Endothelial cell of umbilical vein (primary cell): ENCODE measurements around the gene BLM. TPM values are rescaled to one million over a fixed set of nuclear protein-coding genes. Genes with fewer than 3 reads are reported as not detected.

Source experiments
- BruUV-seq: library from RNA; stranded (reverse); fragments of 400-500 nt; replicated peaks from 2 replicates; lab custom pipeline; 2021; lab: Mats Ljungman, UMichigan
- CTCF ChIA-PET: fragments of 300-600, 350-600 bp; sonication (Branson Sonifier 250); formaldehyde crosslinking; loops from one replicate; lab custom pipeline; 2021; ENCODE audit warnings: antibody characterized with exemption, inconsistent platforms; lab: Charles Lee
- POLR2A ChIA-PET: fragments of 300-600, 350-600 bp; sonication (Branson Sonifier 250); formaldehyde crosslinking; loops from one replicate; lab custom pipeline; 2021; ENCODE audit warnings: antibody characterized with exemption, inconsistent platforms; lab: Charles Lee
- DNase-seq: peaks from one replicate; pipeline ENCODE4 v3.0.0-alpha.2; 2011; ENCODE audit warnings: low read depth, low spot score
- FAIRE-seq: peaks from 2 replicates; lab custom pipeline; 2011; peaks lifted over from hg19 to GRCh38; lab: Jason Lieb, UNC
- H2AFZ ChIP-seq: 2 replicates; pipeline ENCODE4 v1.6.0; 2012; ENCODE audit warnings: low read depth, low read length, control low read depth, inconsistent platforms
- H3K27ac ChIP-seq: 2 replicates; pipeline ENCODE4 v1.5.1; 2011; ENCODE audit warnings: low read depth, mild to moderate bottlenecking, control low read depth, low read length, moderate library complexity; ENCODE audit not compliant: insufficient read depth
- H3K27me3 ChIP-seq, 2 experiments: 2 replicates each; pipeline versions ENCODE4 v1.6.0 to v1.6.1; 2011; ENCODE audit warnings: low read length in 2 of 2, mixed read lengths in 1 of 2; ENCODE audit not compliant: control insufficient read depth in 2 of 2, insufficient read depth in 2 of 2
- H3K36me3 ChIP-seq, 2 experiments: 2 replicates in 1 of 2; 3 replicates in 1 of 2; pipeline ENCODE4 v1.5.1; 2011; ENCODE audit warnings: low read length in 2 of 2, mild to moderate bottlenecking in 1 of 2, moderate library complexity in 1 of 2; ENCODE audit not compliant: control insufficient read depth in 2 of 2, insufficient read depth in 2 of 2; ENCODE audit errors: extremely low read depth in 1 of 2
- H3K4me1 ChIP-seq: 3 replicates; pipeline ENCODE4 v1.5.1; 2011; ENCODE audit warnings: mild to moderate bottlenecking, low read length; ENCODE audit not compliant: control insufficient read depth, insufficient read depth; ENCODE audit errors: extremely low read depth
- H3K4me2 ChIP-seq: 2 replicates; pipeline ENCODE4 v1.6.1; 2011; ENCODE audit warnings: low read length, control low read depth, mixed read lengths; ENCODE audit not compliant: insufficient read depth
- H3K4me3 ChIP-seq, 3 experiments: fragments of 200-600 bp in 1 of 3; sonication (generic), shearing (Covaris generic) in 1 of 3; replicated peaks in 1 of 3; 2 replicates each; pipeline ENCODE4 v1.5.1; 2011 to 2016; ENCODE audit warnings: control low read depth in 3 of 3, low read length in 3 of 3, mild to moderate bottlenecking in 2 of 3, inconsistent platforms in 1 of 3, low read depth in 1 of 3, moderate library complexity in 1 of 3; ENCODE audit not compliant: insufficient read depth in 1 of 3
- H3K79me2 ChIP-seq: 2 replicates; pipeline ENCODE4 v1.6.0; 2012; ENCODE audit warnings: low read length, inconsistent platforms; ENCODE audit not compliant: control insufficient read depth, insufficient read depth
- H3K9ac ChIP-seq: replicated peaks from 2 replicates; pipeline ENCODE3; 2011; ENCODE audit warnings: low read length, control low read depth; ENCODE audit not compliant: insufficient read depth; ENCODE audit errors: extremely low read depth
- H3K9me1 ChIP-seq: replicated peaks from 3 replicates; pipeline ENCODE4 v1.6.0; 2011; ENCODE audit warnings: mild to moderate bottlenecking, low read length; ENCODE audit not compliant: control insufficient read depth, insufficient read depth; ENCODE audit errors: extremely low read depth
- H3K9me3 ChIP-seq: replicated peaks from 2 replicates; pipeline ENCODE4 v1.5.1; 2012; ENCODE audit warnings: low read length, inconsistent platforms; ENCODE audit not compliant: control insufficient read depth, insufficient read depth
- H4K20me1 ChIP-seq: replicated peaks from 2 replicates; pipeline ENCODE3; 2011; ENCODE audit warnings: mild to moderate bottlenecking, low read length; ENCODE audit not compliant: control insufficient read depth, insufficient read depth; ENCODE audit errors: extremely low read depth
- EZH2 ChIP-seq: IDR thresholded peaks from 2 replicates; pipeline ENCODE4 v1.6.1; 2012; ENCODE audit warnings: borderline replicate concordance, low read depth, mild to moderate bottlenecking, moderate library complexity, low read length, inconsistent platforms; ENCODE audit not compliant: severe bottlenecking
- FOS ChIP-seq: IDR thresholded peaks from 2 replicates; pipeline ENCODE4 v1.6.1; 2011; ENCODE audit warnings: mild to moderate bottlenecking, low read length, moderate library complexity, borderline replicate concordance; ENCODE audit not compliant: insufficient read depth
- GATA2 ChIP-seq: IDR thresholded peaks from 2 replicates; pipeline ENCODE4 v1.7.0; 2011; ENCODE audit warnings: low read depth, mild to moderate bottlenecking, moderate library complexity, mixed read lengths, low read length; ENCODE audit not compliant: insufficient read length, insufficient read depth
- JUN ChIP-seq: IDR thresholded peaks from 2 replicates; pipeline ENCODE4 v1.6.1; 2011; ENCODE audit warnings: borderline replicate concordance, low read depth; ENCODE audit not compliant: insufficient read length, insufficient read depth
- MYC ChIP-seq: IDR thresholded peaks from one replicate; pipeline ENCODE4 v1.6.1; 2011; ENCODE audit warnings: mild to moderate bottlenecking, low read depth, low read length
- POLR2A ChIP-seq: IDR thresholded peaks from 2 replicates; pipeline ENCODE4 v1.6.1; 2012; ENCODE audit warnings: low read depth, mild to moderate bottlenecking, control low read depth, low read length
- POLR2AphosphoS5 ChIP-seq: IDR thresholded peaks from 2 replicates; pipeline ENCODE4 v1.6.1; 2012; ENCODE audit warnings: low read depth, mild to moderate bottlenecking, control low read depth, low read length, moderate library complexity; ENCODE audit not compliant: insufficient read depth
- dilution Hi-C: fragments of 300-500 bp; cut with MboI; formaldehyde crosslinking; loops from one replicate; pipeline ENCODE4 v1.15.0; 2019; ENCODE audit warnings: low sequenced_read_pairs; ENCODE audit not compliant: extremely low pct_ligation_motif_present
- intact Hi-C: fragments of 100-400 bp; cut with micrococcal nuclease; formaldehyde crosslinking; loops from one replicate; pipeline ENCODE4 v1.10.0; 2022
- polyA plus RNA-seq, 4 experiments: library from polyadenylated mRNA; depleted of rRNA in 3 of 4; stranded (reverse) in 3 of 4; unstranded in 1 of 4; fragments of >200 nt; gene quantifications; 2 replicates each; pipeline versions ENCODE4 v1.2.1 to v1.2.3, GENCODE V29; 2011 to 2012; ENCODE audit warnings: missing spikeins in 1 of 4
- total RNA-seq: library from RNA; stranded (reverse); gene quantifications from 2 replicates; pipeline ENCODE4 v1.2.3, GENCODE V29; 2021
- TF ChIP-seq, protein P1 (sequence below): IDR thresholded peaks from 2 replicates; pipeline ENCODE4 v1.6.1; 2011; ENCODE audit not compliant: insufficient read depth, insufficient read length
- TF ChIP-seq, protein P2 (sequence below), 2 donors: IDR thresholded peaks; 1 replicate in 1 of 2; 2 replicates in 1 of 2; pipeline ENCODE4 v1.5.1; 2011; ENCODE audit warnings: low read length in 2 of 2, mild to moderate bottlenecking in 2 of 2, moderate library complexity in 2 of 2, control low read depth in 1 of 2, inconsistent platforms in 1 of 2, low read depth in 1 of 2; ENCODE audit not compliant: insufficient read depth in 1 of 2; ENCODE audit errors: extremely low read depth in 1 of 2

Gene BLM
- total and polyA plus RNA-seq, 2 donors (not counting 3 experiments of a cell fraction or from before 2014, with no cell fraction given) = 3.8 to 17.3 TPM

DNA sequence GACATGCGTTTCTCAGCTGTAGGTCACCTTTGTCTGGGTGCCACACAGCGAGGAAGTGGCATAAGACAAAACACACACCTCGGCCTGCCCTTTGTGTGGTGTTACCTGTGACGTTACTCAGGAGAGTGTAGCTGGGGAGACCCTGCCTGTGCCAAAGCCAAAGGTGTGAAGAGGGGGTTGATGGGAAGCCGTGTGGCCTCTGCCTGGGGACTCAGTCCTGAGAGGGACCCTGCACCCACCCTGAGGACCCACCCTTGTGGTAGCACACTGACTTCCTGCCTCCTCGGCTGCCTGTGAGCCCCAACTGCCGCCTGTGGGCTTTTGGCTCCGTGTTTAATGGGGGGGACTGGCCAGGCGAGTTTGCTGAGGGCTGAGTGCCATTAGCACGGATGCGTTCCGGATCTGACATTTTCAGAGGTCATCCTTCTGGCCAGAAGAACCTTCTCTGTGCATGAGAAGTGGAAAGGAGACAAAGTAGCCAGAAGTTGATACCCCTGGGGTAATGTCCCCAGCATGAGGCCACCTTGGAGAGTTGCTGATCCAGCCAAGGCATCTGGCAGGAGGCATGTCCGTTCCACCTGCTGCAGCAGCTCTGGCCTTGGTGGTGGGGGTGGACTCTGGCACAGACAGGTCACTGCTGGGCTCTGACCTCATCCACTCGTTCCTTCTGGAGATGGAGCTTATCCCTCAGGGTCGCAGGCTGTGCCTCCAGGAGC is 99.4 kb downstream of the BLM start:
- no TSS peak for BruUV-seq
- POLR2A ChIA-PET = interaction anchor here (0.6 kb wide), 1 partner anchor 16 kb away, joined by 3 read pairs; no protein-coding TSS in a partner anchor
- intact Hi-C loops (no loop called here), dilution Hi-C loops (no loop called here)
- H3K4me3 ChIP-seq = no peak overlapping the region
- no peak overlapping the region for H2AFZ ChIP-seq
- no peak overlapping the region for H3K4me2 ChIP-seq
- no peaks in the 10 kb centered on the region for H3K9me3 ChIP-seq
- no peaks in the 10 kb centered on the region for H3K36me3 ChIP-seq
- no peak overlapping the region for H3K27ac ChIP-seq
- TF ChIP-seq EZH2 = no peak
- TF ChIP-seq MYC = no peak
- TF ChIP-seq FOS = no peak
- TF ChIP-seq, protein P1, sequence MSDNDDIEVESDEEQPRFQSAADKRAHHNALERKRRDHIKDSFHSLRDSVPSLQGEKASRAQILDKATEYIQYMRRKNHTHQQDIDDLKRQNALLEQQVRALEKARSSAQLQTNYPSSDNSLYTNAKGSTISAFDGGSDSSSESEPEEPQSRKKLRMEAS = no peak
- TF ChIP-seq JUN = no peak
- TF ChIP-seq GATA2 = no peak
- TF ChIP-seq, protein P2, sequence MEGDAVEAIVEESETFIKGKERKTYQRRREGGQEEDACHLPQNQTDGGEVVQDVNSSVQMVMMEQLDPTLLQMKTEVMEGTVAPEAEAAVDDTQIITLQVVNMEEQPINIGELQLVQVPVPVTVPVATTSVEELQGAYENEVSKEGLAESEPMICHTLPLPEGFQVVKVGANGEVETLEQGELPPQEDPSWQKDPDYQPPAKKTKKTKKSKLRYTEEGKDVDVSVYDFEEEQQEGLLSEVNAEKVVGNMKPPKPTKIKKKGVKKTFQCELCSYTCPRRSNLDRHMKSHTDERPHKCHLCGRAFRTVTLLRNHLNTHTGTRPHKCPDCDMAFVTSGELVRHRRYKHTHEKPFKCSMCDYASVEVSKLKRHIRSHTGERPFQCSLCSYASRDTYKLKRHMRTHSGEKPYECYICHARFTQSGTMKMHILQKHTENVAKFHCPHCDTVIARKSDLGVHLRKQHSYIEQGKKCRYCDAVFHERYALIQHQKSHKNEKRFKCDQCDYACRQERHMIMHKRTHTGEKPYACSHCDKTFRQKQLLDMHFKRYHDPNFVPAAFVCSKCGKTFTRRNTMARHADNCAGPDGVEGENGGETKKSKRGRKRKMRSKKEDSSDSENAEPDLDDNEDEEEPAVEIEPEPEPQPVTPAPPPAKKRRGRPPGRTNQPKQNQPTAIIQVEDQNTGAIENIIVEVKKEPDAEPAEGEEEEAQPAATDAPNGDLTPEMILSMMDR (IDR thresholded peaks at IDR 0.05; ENCODE audit: extremely low read depth in 1 of 2, insufficient read depth in 1 of 2, low read depth in 1 of 2, low read length in 2 of 2) = no peak
- TF ChIP-seq POLR2A = no peak
- TF ChIP-seq POLR2AphosphoS5 = no peak
- FAIRE-seq = no peak
- H3K9me1 ChIP-seq = no peaks in the 10 kb centered on the region
- DNase-seq = no peak
- no peak overlapping the region for H3K9ac ChIP-seq
- H3K27me3 ChIP-seq = no peaks in the 10 kb centered on the region
- no peaks in the 10 kb centered on the region for H3K4me1 ChIP-seq
- H3K79me2 ChIP-seq = no peaks in the 10 kb centered on the region
- no peaks in the 10 kb centered on the region for H4K20me1 ChIP-seq
- CTCF ChIA-PET = no interaction called here
